Astrocyte (in vitro differentiated cells and primary cell): ENCODE measurements around the gene WNT7B. TPM values are rescaled to one million over a fixed set of nuclear protein-coding genes. Genes with fewer than 3 reads are reported as not detected.

ENCODE experiments used
- DNase-seq: peaks from one replicate; pipeline ENCODE4 v3.0.0-alpha.2; 2010; ENCODE audit warnings: low read depth
- FAIRE-seq: peaks from 2 replicates; lab custom pipeline; 2011; peaks lifted over from hg19 to GRCh38; lab: Jason Lieb, UNC
- H2AFZ ChIP-seq: 2 replicates; pipeline ENCODE4 v1.6.0; 2012; ENCODE audit warnings: low read depth, low read length, inconsistent platforms
- H3K27ac ChIP-seq: 2 replicates; pipeline ENCODE4 v1.5.1; 2011; ENCODE audit warnings: low read depth, low read length, inconsistent platforms
- H3K27me3 ChIP-seq: 2 replicates; pipeline ENCODE4 v1.6.0; 2011; ENCODE audit warnings: low read length, inconsistent platforms; ENCODE audit not compliant: insufficient read depth
- H3K36me3 ChIP-seq: 2 replicates; pipeline ENCODE4 v1.5.1; 2011; ENCODE audit warnings: low read length, inconsistent platforms; ENCODE audit not compliant: insufficient read depth
- H3K4me1 ChIP-seq: 2 replicates; pipeline ENCODE4 v1.5.1; 2011; ENCODE audit warnings: low read length, inconsistent platforms; ENCODE audit not compliant: insufficient read depth
- H3K4me2 ChIP-seq: 2 replicates; pipeline ENCODE4 v1.6.0; 2012; ENCODE audit warnings: low read length, inconsistent platforms
- H3K4me3 ChIP-seq: 2 replicates; pipeline ENCODE4 v1.5.1; 2011; ENCODE audit warnings: low read depth, mild to moderate bottlenecking, low read length, inconsistent platforms; ENCODE audit not compliant: insufficient read depth
- H3K79me2 ChIP-seq: 2 replicates; pipeline ENCODE4 v1.6.0; 2012; ENCODE audit warnings: mild to moderate bottlenecking, low read length, inconsistent platforms; ENCODE audit not compliant: insufficient read depth
- H3K9ac ChIP-seq: 2 replicates; pipeline ENCODE4 v1.6.0; 2012; ENCODE audit warnings: mild to moderate bottlenecking, low read length, inconsistent platforms
- H3K9me3 ChIP-seq: 2 replicates; pipeline ENCODE4 v1.5.1; 2012; ENCODE audit warnings: low read depth, mild to moderate bottlenecking, low read length, inconsistent platforms; ENCODE audit not compliant: insufficient read depth
- H4K20me1 ChIP-seq: 2 replicates; pipeline ENCODE4 v1.6.0; 2012; ENCODE audit warnings: low read length, inconsistent platforms; ENCODE audit not compliant: insufficient read depth
- H3K27ac Mint-ChIP-seq: one replicate; pipeline ENCODE4 v1.8.0; 2021; ENCODE audit warnings: mild to moderate bottlenecking, mixed read lengths; ENCODE audit not compliant: unreplicated experiment
- H3K27me3 Mint-ChIP-seq: one replicate; pipeline ENCODE4 v1.8.0; 2021; ENCODE audit warnings: low read depth, mixed read lengths; ENCODE audit not compliant: unreplicated experiment
- H3K36me3 Mint-ChIP-seq: one replicate; pipeline ENCODE4 v1.8.0; 2021; ENCODE audit warnings: low read depth, mixed read lengths; ENCODE audit not compliant: unreplicated experiment
- H3K4me1 Mint-ChIP-seq: one replicate; pipeline ENCODE4 v1.8.0; 2021; ENCODE audit warnings: low read depth, mixed read lengths; ENCODE audit not compliant: unreplicated experiment
- H3K4me3 Mint-ChIP-seq: one replicate; pipeline ENCODE4 v1.8.0; 2021; ENCODE audit warnings: mild to moderate bottlenecking, moderate library complexity, mixed read lengths; ENCODE audit not compliant: unreplicated experiment
- H3K9me3 Mint-ChIP-seq: one replicate; pipeline ENCODE4 v1.8.0; 2021; ENCODE audit warnings: mild to moderate bottlenecking, mixed read lengths; ENCODE audit not compliant: unreplicated experiment
- CTCF ChIP-seq: IDR thresholded peaks from 2 replicates; pipeline ENCODE4 v1.5.1; 2011; ENCODE audit warnings: low read depth, mild to moderate bottlenecking, inconsistent platforms, low read length, moderate library complexity; ENCODE audit not compliant: insufficient read depth
- EZH2 ChIP-seq: IDR thresholded peaks from 2 replicates; pipeline ENCODE4 v1.6.1; 2012; ENCODE audit warnings: mild to moderate bottlenecking, low read length, inconsistent platforms; ENCODE audit not compliant: insufficient read depth
- total RNA-seq: library from RNA; stranded (reverse); gene quantifications from 2 replicates; pipeline ENCODE4 v1.2.1, GENCODE V29; 2021

The WNT7B gene
- total RNA-seq, 1 donor from 2014 or later: 1.7 TPM

GRCh38 chr22:45879552-45879949, 97.4 kb downstream of the WNT7B start:
- no peaks in the 10 kb centered on the region for H3K9me3 Mint-ChIP-seq
- Histone ChIP-seq H3K4me1 (peaks cover 8% of the 10 kb centered on the region), H3K79me2 (no peaks in the 10 kb centered on the region), H3K27me3 (peaks cover 45% of the 10 kb centered on the region), H3K4me3 (no peak overlapping the region), H3K9ac (no peak overlapping the region), H2AFZ (no peak overlapping the region), H3K4me2 (no peak overlapping the region), H4K20me1 (peaks cover 3% of the 10 kb centered on the region), H3K9me3 (no peaks in the 10 kb centered on the region), H3K36me3 (no peaks in the 10 kb centered on the region), H3K27ac (no peak overlapping the region)
- H3K27me3 Mint-ChIP-seq: peaks cover 55% of the 10 kb centered on the region
- DNase-seq: no peak
- no peaks in the 10 kb centered on the region for H3K36me3 Mint-ChIP-seq
- no peak for TF ChIP-seq EZH2
- no peak for TF ChIP-seq CTCF
- FAIRE-seq: no peak
- no peaks in the 10 kb centered on the region for H3K4me1 Mint-ChIP-seq
- no peak overlapping the region for H3K4me3 Mint-ChIP-seq
- no peak overlapping the region for H3K27ac Mint-ChIP-seq

- Histone ChIP-seq H4K20me1 (peaks cover 3% of the 10 kb centered on the region), H3K79me2 (no peaks in the 10 kb centered on the region), H3K27me3 (peaks cover 45% of the 10 kb centered on the region), H3K4me1 (peaks cover 8% of the 10 kb centered on the region), H3K9me3 (no peaks in the 10 kb centered on the region), H3K4me3 (no peak overlapping the region), H3K4me2 (no peak overlapping the region), H3K9ac (no peak overlapping the region), H2AFZ (no peak overlapping the region), H3K27ac (no peak overlapping the region), H3K36me3 (no peaks in the 10 kb centered on the region)
- Mint-ChIP-seq H3K4me1 (no peaks in the 10 kb centered on the region), H3K36me3 (no peaks in the 10 kb centered on the region), H3K4me3 (no peak overlapping the region), H3K27ac (no peak overlapping the region), H3K9me3 (no peaks in the 10 kb centered on the region), H3K27me3 (peaks cover 58% of the 10 kb centered on the region)
- TF ChIP-seq EZH2 (no peak), CTCF (no peak)
- DNase-seq: no peak
- no peak for FAIRE-seq
Measured at GRCh38 chr22:45878901-45879551, 97.9 kb downstream of the WNT7B start.

DNA sequence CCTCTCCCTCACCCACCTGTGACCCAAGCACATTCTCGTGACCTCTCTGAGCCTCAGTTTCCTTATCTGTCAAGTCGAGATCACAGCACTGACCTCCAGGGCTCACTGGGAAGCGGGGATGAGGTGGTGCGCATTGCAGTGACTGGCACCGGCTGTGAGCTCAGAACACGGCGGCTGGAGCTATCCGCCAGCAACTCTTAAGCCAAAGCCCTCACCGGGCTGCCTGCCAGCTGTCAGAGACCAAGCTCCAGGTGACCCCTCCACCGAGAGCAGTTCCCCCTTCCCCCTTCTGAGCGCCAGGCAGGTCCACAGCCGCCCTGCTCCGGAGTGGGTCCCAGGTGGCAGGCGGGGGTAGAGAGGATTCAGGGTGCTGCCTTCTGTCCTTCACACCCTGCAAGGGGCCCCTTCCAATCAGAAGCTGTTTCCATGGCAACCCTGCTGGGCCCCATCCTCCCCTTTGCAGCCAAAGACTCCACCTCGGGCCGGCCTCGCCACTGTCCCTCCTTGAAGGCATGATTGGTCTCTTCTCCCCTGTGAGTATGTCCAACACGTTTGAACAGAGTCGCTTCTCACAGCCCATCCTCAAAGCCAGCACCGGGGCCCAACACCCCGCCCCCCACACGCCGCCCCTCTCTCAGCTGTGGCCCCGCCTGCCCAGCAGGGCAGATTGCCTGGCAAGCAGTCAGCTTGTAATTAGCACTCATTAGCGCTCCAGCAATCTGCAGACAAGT, 98.7 kb downstream of the WNT7B start:
- no peak overlapping the region for H3K27ac ChIP-seq

More for the DNA sequence above, 98.7 kb downstream of the WNT7B start:
- FAIRE-seq: no peak
- Histone ChIP-seq H3K27me3 (peaks cover 45% of the 10 kb centered on the region), H3K9ac (no peak overlapping the region), H3K79me2 (no peaks in the 10 kb centered on the region), H3K4me1 (peaks cover 8% of the 10 kb centered on the region), H2AFZ (no peak overlapping the region), H3K9me3 (no peaks in the 10 kb centered on the region), H3K4me2 (no peak overlapping the region), H4K20me1 (peaks cover 3% of the 10 kb centered on the region), H3K36me3 (no peaks in the 10 kb centered on the region), H3K4me3 (no peak overlapping the region)
- TF ChIP-seq EZH2: peak; percentile 49
- TF ChIP-seq CTCF: no peak
- Mint-ChIP-seq H3K36me3 (peaks cover 3% of the 10 kb centered on the region), H3K4me3 (no peak overlapping the region), H3K4me1 (no peaks in the 10 kb centered on the region), H3K27me3 (peaks cover 57% of the 10 kb centered on the region), H3K9me3 (no peaks in the 10 kb centered on the region), H3K27ac (peak overlapping the region; percentile 34)
- no peak for DNase-seq
